Tibial nerve (tissue), 4 donors: Measurements from ENCODE around the gene GINS1. TPM values are rescaled to one million over a fixed set of nuclear protein-coding genes. Genes with fewer than 3 reads are reported as not detected.

Experiments used
- DNase-seq, 2 donors: peaks; one replicate each; pipeline ENCODE4 v3.0.0-alpha.2; 2019; ENCODE audit warnings: low spot score in 2 of 2
- H3K27ac ChIP-seq, 4 donors: fragments of 200-600 bp; sonication (generic) in 3 of 4; one replicate each; pipeline ENCODE4 v1.5.1; 2017 to 2019; ENCODE audit warnings: mild to moderate bottlenecking in 1 of 4
- H3K27me3 ChIP-seq, 2 donors: fragments of 200-600 bp; sonication (generic) in 1 of 2; one replicate each; pipeline versions ENCODE4 v1.5.1 to v1.6.0; 2017 to 2019
- H3K36me3 ChIP-seq, 3 donors: fragments of 200-600 bp; sonication (generic); one replicate each; pipeline ENCODE4 v1.5.1; 2018 to 2019
- H3K4me1 ChIP-seq, 4 donors: fragments of 200-600 bp; sonication (generic) in 3 of 4; one replicate each; pipeline ENCODE4 v1.5.1; 2017 to 2019
- H3K4me3 ChIP-seq, 4 donors: fragments of 200-600 bp; sonication (generic) in 3 of 4; one replicate each; pipeline ENCODE4 v1.5.1; 2017 to 2019; ENCODE audit warnings: mild to moderate bottlenecking in 1 of 4, moderate library complexity in 1 of 4
- H3K9me3 ChIP-seq, 4 donors: fragments of 200-600 bp; sonication (generic) in 3 of 4; one replicate each; pipeline ENCODE4 v1.5.1; 2017 to 2019
- CTCF ChIP-seq, 5 experiments: fragments of 200-600 bp in 3 of 5; fragments of 450-650 bp in 2 of 5; sonication (generic) in 3 of 5; IDR thresholded peaks; one replicate each; pipeline ENCODE4 v1.5.1; 2016 to 2019; ENCODE audit warnings: antibody characterized with exemption in 5 of 5, mild to moderate bottlenecking in 3 of 5, moderate library complexity in 2 of 5
- EP300 ChIP-seq, 2 donors: sonication (generic); formaldehyde crosslinking; IDR thresholded peaks; one replicate each; pipeline ENCODE4 v1.6.1; 2017; ENCODE audit warnings: antibody characterized with exemption in 2 of 2, mild to moderate bottlenecking in 1 of 2
- POLR2A ChIP-seq, 2 donors: fragments of 450-650 bp; IDR thresholded peaks; one replicate each; pipeline ENCODE4 v1.6.1; 2017; ENCODE audit warnings: antibody characterized with exemption in 2 of 2, mild to moderate bottlenecking in 2 of 2, moderate library complexity in 2 of 2
- WGBS, 2 donors: methylation state at CpG; one replicate each; pipeline ENCODE4 v1.1.5; 2018; 5-methylcytosine and 5-hydroxymethylcytosine counted together
- total RNA-seq, 4 donors: library from RNA; depleted of rRNA; stranded (reverse); fragments of >200 nt; gene quantifications; one replicate each; pipeline ENCODE4 v1.1.0, GENCODE V29; 2016

Gene GINS1
- total RNA-seq, 4 donors from 2014 or later: 0.21 to 1.1 (median 0.59) TPM

DNA sequence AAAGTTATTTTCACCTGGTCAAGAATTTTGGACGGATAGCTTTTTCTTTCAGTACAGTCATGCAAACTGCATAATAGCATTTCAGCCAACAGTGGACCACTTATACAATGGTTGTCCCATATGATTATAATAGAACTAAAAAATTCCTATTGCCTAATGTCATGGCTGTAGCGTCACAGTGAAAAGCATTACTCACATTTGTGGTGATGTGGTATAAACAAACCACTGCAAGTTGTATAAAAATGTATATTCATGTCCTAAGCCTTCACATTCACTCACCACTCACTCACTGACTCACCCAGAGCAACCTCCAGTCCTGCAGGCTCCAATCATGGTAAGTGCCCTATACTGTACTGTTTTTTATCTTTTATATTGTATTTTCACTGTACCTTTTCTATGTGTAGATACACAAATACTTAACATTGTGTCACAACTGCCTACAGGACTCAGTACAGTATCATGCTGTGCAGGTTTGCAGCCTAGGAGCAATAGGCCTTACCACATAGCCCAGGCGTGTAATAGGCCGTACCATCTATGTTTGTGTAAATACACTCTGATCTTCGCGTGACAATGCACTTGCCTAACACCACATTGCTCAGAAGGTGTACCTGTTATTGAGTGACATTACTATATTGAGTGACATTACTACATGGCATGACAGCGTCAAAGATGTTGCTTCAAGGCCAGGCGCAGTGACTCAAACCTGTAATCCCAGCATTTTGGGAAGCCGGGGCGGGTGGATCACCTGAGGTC, 34.7 kb upstream of the GINS1 start:
- no peak for TF ChIP-seq EP300 (IDR thresholded peaks at IDR 0.05)
- Histone ChIP-seq H3K36me3 (peaks cover 0 to 3% (median 0%) of the 10 kb centered on the region in 3 donors), H3K27ac (peak overlapping the region in 1 of 4 donors; percentile 95), H3K4me3 (no peak overlapping the region), H3K27me3 (no peaks in the 10 kb centered on the region), H3K9me3 (peaks cover 0 to 3% (median 0%) of the 10 kb centered on the region in 4 donors), H3K4me1 (peaks cover 0 to 39% (median 23%) of the 10 kb centered on the region in 4 donors)
- 89% methylated on average over 10 of the region's 10 CpGs for WGBS, 2 donors
- no peak for DNase-seq

DNA sequence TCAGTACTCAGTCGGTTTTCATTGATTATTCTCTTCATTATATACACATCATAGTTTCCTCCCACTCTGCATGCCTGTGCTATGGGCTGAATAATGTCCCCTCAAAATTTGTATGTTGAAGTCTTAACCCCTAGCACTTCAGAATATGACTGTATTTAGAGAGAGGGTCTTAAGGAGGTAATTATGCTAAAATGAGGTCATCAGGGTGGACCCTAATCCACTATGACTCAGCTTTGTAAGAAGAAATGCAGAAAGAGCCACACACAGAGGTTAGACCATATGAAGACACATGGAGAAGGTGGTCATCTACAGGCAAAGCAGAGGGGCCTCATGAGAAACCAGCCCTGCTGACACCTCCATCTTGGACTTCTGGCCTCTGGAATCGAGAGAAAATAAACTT, 32.6 kb upstream of the GINS1 start:
- H3K4me3 ChIP-seq: no peak overlapping the region

DNA sequence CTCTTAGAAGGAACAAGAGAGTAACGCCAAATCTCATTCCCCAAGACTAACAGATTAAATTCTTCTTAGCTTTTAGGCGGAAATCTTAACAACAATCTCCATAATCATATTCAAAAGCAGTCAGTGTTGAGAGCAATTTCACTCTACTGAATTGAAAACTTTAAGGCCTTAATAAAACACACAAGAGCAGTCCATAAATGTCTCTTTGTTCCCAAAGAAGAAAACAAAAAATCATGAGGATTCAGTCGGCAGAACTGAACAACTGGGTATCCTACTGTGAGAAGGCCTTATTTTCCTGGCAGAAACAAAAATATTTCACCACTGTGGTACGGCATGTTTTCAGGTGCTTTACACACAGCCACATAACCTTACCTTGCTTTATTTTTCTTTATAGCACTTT, 31.2 kb upstream of the GINS1 start:
- Histone ChIP-seq H3K36me3 (no peaks in the 10 kb centered on the region), H3K27me3 (no peaks in the 10 kb centered on the region), H3K27ac (peak overlapping the region; percentile 46 to 95 (median 81)), H3K9me3 (peaks cover 0 to 3% (median 0%) of the 10 kb centered on the region in 4 donors), H3K4me3 (no peak overlapping the region), H3K4me1 (peaks cover 0 to 47% (median 23%) of the 10 kb centered on the region in 4 donors)
- no peak for TF ChIP-seq CTCF (IDR thresholded peaks at IDR 0.05)
- TF ChIP-seq EP300 (IDR thresholded peaks at IDR 0.05): no peak
- TF ChIP-seq POLR2A (IDR thresholded peaks at IDR 0.05): no peak
- WGBS, 2 donors: 46 to 51% methylated on average over 4 of the region's 4 CpGs
- no peak for DNase-seq

More for the DNA sequence above, 32.6 kb upstream of the GINS1 start:
- WGBS, 2 donors: 74 to 83% methylated on average over 2 of the region's 2 CpGs
- DNase-seq: no peak
- TF ChIP-seq EP300 (IDR thresholded peaks at IDR 0.05) (no peak), POLR2A (IDR thresholded peaks at IDR 0.05) (no peak), CTCF (IDR thresholded peaks at IDR 0.05) (no peak)
- no peaks in the 10 kb centered on the region for H3K36me3 ChIP-seq
- peak overlapping the region in 3 of 4 donors; percentile 75 to 95 (median 87) for H3K27ac ChIP-seq
- peaks cover 0 to 47% (median 27%) of the 10 kb centered on the region in 4 donors for H3K4me1 ChIP-seq
- no peaks in the 10 kb centered on the region for H3K27me3 ChIP-seq
- peaks cover 0 to 3% (median 0%) of the 10 kb centered on the region in 4 donors for H3K9me3 ChIP-seq

GRCh38 chr20:25376886-25377285, 30.6 kb upstream of the GINS1 start:
- Histone ChIP-seq H3K27me3 (no peaks in the 10 kb centered on the region), H3K4me1 (peaks cover 0 to 47% (median 21%) of the 10 kb centered on the region in 4 donors), H3K27ac (peak overlapping the region; percentile 46 to 95 (median 81)), H3K9me3 (peaks cover 0 to 3% (median 0%) of the 10 kb centered on the region in 4 donors), H3K36me3 (peaks cover 0 to under 1% (median 0%) of the 10 kb centered on the region in 3 donors), H3K4me3 (no peak overlapping the region)
- DNase-seq: no peak
- TF ChIP-seq CTCF (IDR thresholded peaks at IDR 0.05): no peak
- TF ChIP-seq EP300 (IDR thresholded peaks at IDR 0.05): no peak
- TF ChIP-seq POLR2A (IDR thresholded peaks at IDR 0.05): no peak
- 65 to 70% methylated on average over 2 of the region's 2 CpGs for WGBS, 2 donors

DNA sequence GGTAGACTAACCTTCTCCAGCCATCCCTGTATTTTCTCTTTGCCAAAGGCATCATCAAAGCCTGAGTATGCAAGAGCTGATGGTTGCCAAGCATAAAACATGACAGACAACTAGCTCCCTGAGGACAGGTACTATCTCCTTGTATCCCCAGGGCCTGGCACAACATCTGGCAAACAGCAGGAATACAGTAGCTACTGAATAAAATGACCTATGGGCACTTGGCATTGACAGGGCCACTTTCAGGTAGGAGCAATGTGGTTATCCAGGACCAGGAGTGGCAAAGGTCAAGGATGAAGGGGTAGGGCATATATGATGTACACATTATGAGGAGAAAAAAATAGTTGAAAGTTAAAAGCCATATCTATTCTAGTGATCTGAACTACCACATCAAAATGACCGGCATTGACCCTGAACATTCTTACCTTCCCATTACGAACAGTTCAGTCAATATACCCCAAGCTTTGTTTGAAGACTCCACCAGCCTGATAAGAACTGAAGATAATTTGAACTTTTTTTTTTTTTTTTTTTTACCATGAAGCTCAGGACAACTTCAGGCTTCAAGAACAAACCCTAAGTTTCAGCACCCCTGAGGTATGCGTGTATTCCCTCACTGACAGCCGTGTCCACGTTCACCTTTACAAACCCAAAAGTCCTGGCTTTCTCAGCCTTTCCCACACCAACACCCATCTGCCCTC, 29.1 kb upstream of the GINS1 start:
- no peak for DNase-seq
- 94 to 96% methylated on average over 5 of the region's 5 CpGs for WGBS, 2 donors

More for the DNA sequence above, 29.1 kb upstream of the GINS1 start:
- TF ChIP-seq POLR2A (IDR thresholded peaks at IDR 0.05) (no peak), CTCF (IDR thresholded peaks at IDR 0.05) (no peak), EP300 (IDR thresholded peaks at IDR 0.05) (no peak)
- no peaks in the 10 kb centered on the region for H3K27me3 ChIP-seq
- no peak overlapping the region for H3K4me3 ChIP-seq
- peak overlapping the region in 2 of 4 donors; percentile 38 to 95 for H3K27ac ChIP-seq
- peaks cover 0 to 43% (median 22%) of the 10 kb centered on the region in 4 donors for H3K4me1 ChIP-seq
- no peaks in the 10 kb centered on the region for H3K9me3 ChIP-seq
- H3K36me3 ChIP-seq: peaks cover 0 to 10% (median 0%) of the 10 kb centered on the region in 3 donors
